Fibroblast of lung (primary cell): ENCODE measurements around the gene BCL6.

Experiments used
- EZH2 ChIP-seq: IDR thresholded peaks from 2 replicates; pipeline ENCODE4 v1.5.1; 2012; ENCODE audit warnings: low read length, control low read depth, mild to moderate bottlenecking; ENCODE audit errors: missing control alignments
- TF ChIP-seq, protein P1 (sequence below), 2 donors: IDR thresholded peaks in 1 of 2; conservative IDR thresholded peaks in 1 of 2; 1 replicate in 1 of 2; 2 replicates in 1 of 2; pipeline ENCODE4 v1.5.1; 2011 to 2012; ENCODE audit warnings: low read length in 2 of 2, control low read depth in 1 of 2, inconsistent platforms in 1 of 2, low read depth in 1 of 2, mild to moderate bottlenecking in 1 of 2

DNA sequence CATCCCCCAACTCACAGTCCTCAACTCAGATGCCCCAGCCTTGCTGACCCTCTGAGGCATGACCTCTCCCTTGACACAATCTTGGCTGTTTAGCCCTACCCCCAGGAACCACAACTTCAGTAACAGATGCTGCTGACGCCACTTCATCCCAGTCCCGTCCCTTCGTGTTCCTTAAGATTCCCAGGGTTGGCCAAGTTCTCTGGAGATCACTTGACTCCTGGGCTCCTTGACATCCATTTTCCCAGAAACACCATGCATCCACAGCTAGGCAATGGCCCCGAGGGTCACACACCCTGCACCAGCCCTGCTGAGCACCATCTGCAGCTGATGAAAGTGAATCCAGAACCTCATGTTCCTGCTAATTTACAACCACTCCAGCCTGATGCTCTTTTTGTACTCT is 49.8 kb downstream of the BCL6 start:
- TF ChIP-seq, protein P1, sequence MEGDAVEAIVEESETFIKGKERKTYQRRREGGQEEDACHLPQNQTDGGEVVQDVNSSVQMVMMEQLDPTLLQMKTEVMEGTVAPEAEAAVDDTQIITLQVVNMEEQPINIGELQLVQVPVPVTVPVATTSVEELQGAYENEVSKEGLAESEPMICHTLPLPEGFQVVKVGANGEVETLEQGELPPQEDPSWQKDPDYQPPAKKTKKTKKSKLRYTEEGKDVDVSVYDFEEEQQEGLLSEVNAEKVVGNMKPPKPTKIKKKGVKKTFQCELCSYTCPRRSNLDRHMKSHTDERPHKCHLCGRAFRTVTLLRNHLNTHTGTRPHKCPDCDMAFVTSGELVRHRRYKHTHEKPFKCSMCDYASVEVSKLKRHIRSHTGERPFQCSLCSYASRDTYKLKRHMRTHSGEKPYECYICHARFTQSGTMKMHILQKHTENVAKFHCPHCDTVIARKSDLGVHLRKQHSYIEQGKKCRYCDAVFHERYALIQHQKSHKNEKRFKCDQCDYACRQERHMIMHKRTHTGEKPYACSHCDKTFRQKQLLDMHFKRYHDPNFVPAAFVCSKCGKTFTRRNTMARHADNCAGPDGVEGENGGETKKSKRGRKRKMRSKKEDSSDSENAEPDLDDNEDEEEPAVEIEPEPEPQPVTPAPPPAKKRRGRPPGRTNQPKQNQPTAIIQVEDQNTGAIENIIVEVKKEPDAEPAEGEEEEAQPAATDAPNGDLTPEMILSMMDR (conservative IDR thresholded peaks at IDR 0.05 in 1 of 2, IDR thresholded peaks at IDR 0.05 in 1 of 2; ENCODE audit: low read depth in 1 of 2, low read length in 2 of 2), result no peak
- TF ChIP-seq EZH2, result no peak
